IMR-90 (cell line): ENCODE data around the gene MMP21. TPM values are rescaled to one million over a fixed set of nuclear protein-coding genes. Genes with fewer than 3 reads are reported as not detected.

Source experiments
- ATAC-seq: fragments of 200-7000 bp; cut with Tn5 transposase; 2 replicates; pipeline ENCODE4 v1.9.1; 2020; ENCODE audit warnings: low read depth, mild to moderate bottlenecking, moderate library complexity
- BruUV-seq: library from RNA; stranded (reverse); fragments of 400-500 nt; replicated peaks from 2 replicates; lab custom pipeline; 2021; lab: Mats Ljungman, UMichigan
- CTCF ChIA-PET: fragments of 300-600 bp; formaldehyde crosslinking; extraction: SDS; loops from one replicate; lab custom pipeline; 2021; ENCODE audit warnings: antibody characterized with exemption; lab: Yijun Ruan, JAX
- POLR2A ChIA-PET: fragments of 300-600 bp; sonication (Branson Sonifier 250); formaldehyde crosslinking; loops from one replicate; lab custom pipeline; 2022; ENCODE audit warnings: antibody characterized with exemption; ENCODE audit not compliant: unreplicated experiment; lab: Charles Lee
- DNase-seq: peaks from one replicate; pipeline ENCODE4 v3.0.0; 2013
- H2AFZ ChIP-seq: replicated peaks from 2 replicates; pipeline ENCODE3; 2013; ENCODE audit warnings: low read length, mild to moderate bottlenecking; ENCODE audit not compliant: poor library complexity
- H2AK5ac ChIP-seq: 2 replicates; pipeline ENCODE4 v1.6.1; 2013; ENCODE audit warnings: low read depth, low read length, inconsistent platforms
- H2AK9ac ChIP-seq: replicated peaks from 2 replicates; pipeline ENCODE3; 2013; ENCODE audit warnings: mild to moderate bottlenecking, low read depth, low read length, moderate library complexity; ENCODE audit not compliant: poor library complexity
- H2BK120ac ChIP-seq: 2 replicates; pipeline ENCODE4 v1.6.1; 2013; ENCODE audit warnings: low read depth, low read length, inconsistent platforms
- H2BK15ac ChIP-seq: 3 replicates; pipeline ENCODE4 v1.6.1; 2013; ENCODE audit warnings: low read depth, low read length, inconsistent platforms
- H2BK20ac ChIP-seq: 2 replicates; pipeline ENCODE4 v1.6.1; 2013; ENCODE audit warnings: low read depth, mild to moderate bottlenecking, inconsistent platforms, low read length, moderate library complexity
- H2BK5ac ChIP-seq: 2 replicates; pipeline ENCODE4 v1.6.1; 2013; ENCODE audit warnings: mild to moderate bottlenecking, low read depth, low read length, inconsistent platforms; ENCODE audit not compliant: poor library complexity, severe bottlenecking
- H3K14ac ChIP-seq: replicated peaks from 2 replicates; pipeline ENCODE4 v1.6.1; 2013; ENCODE audit warnings: low read depth, low read length, inconsistent platforms
- H3K18ac ChIP-seq: 2 replicates; pipeline ENCODE4 v1.6.1; 2013; ENCODE audit warnings: low read depth, low read length, control low read depth
- H3K23ac ChIP-seq: 2 replicates; pipeline ENCODE4 v1.6.1; 2013; ENCODE audit warnings: low read depth, low read length, inconsistent platforms
- H3K27ac ChIP-seq: 2 replicates; pipeline ENCODE4 v1.5.1; 2013; ENCODE audit warnings: mild to moderate bottlenecking, control low read depth, low read length; ENCODE audit not compliant: insufficient read depth
- H3K27me3 ChIP-seq: 2 replicates; pipeline ENCODE4 v1.6.1; 2013; ENCODE audit warnings: low read length; ENCODE audit not compliant: control insufficient read depth, insufficient read depth
- H3K36me3 ChIP-seq: 2 replicates; pipeline ENCODE4 v1.6.1; 2013; ENCODE audit warnings: low read length, mixed read lengths; ENCODE audit not compliant: control insufficient read depth, insufficient read depth
- H3K4ac ChIP-seq: 2 replicates; pipeline ENCODE4 v1.6.1; 2013; ENCODE audit warnings: low read depth, low read length, inconsistent platforms
- H3K4me1 ChIP-seq: 2 replicates; pipeline ENCODE4 v1.6.1; 2013; ENCODE audit warnings: low read length, mixed read lengths; ENCODE audit not compliant: control insufficient read depth, insufficient read depth
- H3K4me2 ChIP-seq: 2 replicates; pipeline ENCODE4 v1.6.1; 2013; ENCODE audit warnings: low read depth, mild to moderate bottlenecking, control low read depth, low read length, moderate library complexity
- H3K4me3 ChIP-seq: 2 replicates; pipeline ENCODE4 v1.5.1; 2013; ENCODE audit warnings: low read depth, mild to moderate bottlenecking, control low read depth, low read length, moderate library complexity; ENCODE audit not compliant: insufficient read depth
- H3K56ac ChIP-seq: 2 replicates; pipeline ENCODE4 v1.6.1; 2013; ENCODE audit warnings: low read length, inconsistent platforms; ENCODE audit not compliant: insufficient read depth; ENCODE audit errors: extremely low read depth
- H3K79me1 ChIP-seq, 2 experiments: 2 replicates each; pipeline ENCODE4 v1.6.1; 2013; ENCODE audit warnings: low read length in 2 of 2, inconsistent platforms in 1 of 2, low read depth in 1 of 2
- H3K9ac ChIP-seq: 2 replicates; pipeline ENCODE4 v1.6.1; 2013; ENCODE audit warnings: low read depth, low read length, control low read depth
- H3K9me1 ChIP-seq: 2 replicates; pipeline ENCODE4 v1.6.1; 2013; ENCODE audit warnings: low read length, inconsistent platforms; ENCODE audit not compliant: insufficient read depth
- H3K9me3 ChIP-seq: 2 replicates; pipeline ENCODE4 v1.6.1; 2013; ENCODE audit warnings: low read length; ENCODE audit not compliant: control insufficient read depth, insufficient read depth
- H4K20me1 ChIP-seq: 2 replicates; pipeline ENCODE4 v1.6.1; 2013; ENCODE audit warnings: low read length, inconsistent platforms; ENCODE audit not compliant: insufficient read depth
- H4K5ac ChIP-seq: 2 replicates; pipeline ENCODE4 v1.6.1; 2013; ENCODE audit warnings: mild to moderate bottlenecking, low read depth, low read length, control low read depth
- H4K8ac ChIP-seq, 2 experiments: 2 replicates each; pipeline ENCODE4 v1.6.1; 2013; ENCODE audit warnings: low read depth in 2 of 2, low read length in 2 of 2, control low read depth in 1 of 2, inconsistent platforms in 1 of 2
- H4K91ac ChIP-seq: 2 replicates; pipeline ENCODE4 v1.6.1; 2013; ENCODE audit warnings: low read depth, low read length, inconsistent platforms; ENCODE audit not compliant: insufficient read depth
- BHLHE40 ChIP-seq: fragments of 150-350 bp; IDR thresholded peaks from 2 replicates; pipeline ENCODE4 v1.6.1; 2016; ENCODE audit warnings: mild to moderate bottlenecking, low read depth, low read length
- CEBPB ChIP-seq: IDR thresholded peaks from 2 replicates; pipeline ENCODE4 v1.6.1; 2012; ENCODE audit warnings: low read depth, low read length, improper control_type of control experiment
- CHD1 ChIP-seq: IDR thresholded peaks from 2 replicates; pipeline ENCODE4 v1.6.1; 2012; ENCODE audit warnings: low read depth, low read length, improper control_type of control experiment
- FOS ChIP-seq: fragments of 150-350 bp; IDR thresholded peaks from 2 replicates; pipeline ENCODE4 v1.6.1; 2016; ENCODE audit warnings: low read depth, low read length
- MAFK ChIP-seq: IDR thresholded peaks from 2 replicates; pipeline ENCODE4 v1.6.1; 2012; ENCODE audit warnings: low read depth, low read length, improper control_type of control experiment
- MXI1 ChIP-seq: IDR thresholded peaks from 2 replicates; pipeline ENCODE4 v1.6.1; 2012; ENCODE audit warnings: low read depth, mild to moderate bottlenecking, low read length, moderate library complexity, borderline replicate concordance
- NFE2L2 ChIP-seq: fragments of 150-350 bp; IDR thresholded peaks from 2 replicates; pipeline ENCODE4 v1.6.1; 2016; ENCODE audit warnings: low read depth, mild to moderate bottlenecking, low read length
- RAD21 ChIP-seq: IDR thresholded peaks from 2 replicates; pipeline ENCODE4 v1.6.1; 2012; ENCODE audit warnings: low read length, improper control_type of control experiment
- RCOR1 ChIP-seq: IDR thresholded peaks from 2 replicates; pipeline ENCODE4 v1.6.1; 2012; ENCODE audit warnings: mild to moderate bottlenecking, low read length, improper control_type of control experiment; ENCODE audit not compliant: insufficient replicate concordance
- RFX5 ChIP-seq: IDR thresholded peaks from 2 replicates; pipeline ENCODE4 v1.8.0; 2012; ENCODE audit warnings: low read depth, mild to moderate bottlenecking, low read length, moderate library complexity
- WGBS, 2 experiments: methylation state at CpG; one replicate each; pipeline versions ENCODE4 v1.1.5 to v1.1.7; 2013; ENCODE audit warnings: missing lambda C conversion rate in 2 of 2; ENCODE audit not compliant: insufficient read length in 1 of 2; ENCODE audit errors: extremely low coverage in 2 of 2; 5-methylcytosine and 5-hydroxymethylcytosine counted together
- dilution Hi-C: fragments of 300-500 bp; cut with HindIII; formaldehyde crosslinking; loops from one replicate; pipeline ENCODE4 v1.14.3; 2018; ENCODE audit warnings: low sequenced_read_pairs; ENCODE audit not compliant: unreplicated experiment
- in situ Hi-C: fragments of 300-500 bp; cut with MboI; formaldehyde crosslinking; loops from 3 replicates; pipeline ENCODE4 v1.14.3; 2019; ENCODE audit warnings: low sequenced_read_pairs, inconsistent platforms, mixed read lengths
- intact Hi-C: fragments of 100-400 bp; cut with micrococcal nuclease; formaldehyde crosslinking; loops from 2 replicates; pipeline ENCODE4 v1.10.0; 2022
- polyA plus RNA-seq, 3 experiments: library from polyadenylated mRNA; depleted of rRNA; stranded (reverse); fragments of >200 nt; gene quantifications; 2 replicates each; pipeline ENCODE4 v1.2.3, GENCODE V29; 2012; ENCODE audit warnings: low replicate concordance in 1 of 3
- total RNA-seq: library from RNA; depleted of rRNA; stranded (reverse); fragments of >200 nt; gene quantifications from 2 replicates; pipeline ENCODE4 v1.2.3, GENCODE V29; 2012
- TF ChIP-seq, protein P1 (sequence below): conservative IDR thresholded peaks from 2 replicates; pipeline ENCODE4 v1.5.1; 2012; ENCODE audit warnings: mild to moderate bottlenecking, low read depth, low read length, improper control_type of control experiment
- TF ChIP-seq, protein P2 (sequence below): fragments of 150-350 bp; IDR thresholded peaks from 2 replicates; pipeline ENCODE4 v1.6.1; 2017; ENCODE audit warnings: mild to moderate bottlenecking, antibody characterized with exemption, low read length, low read depth
- TF ChIP-seq, protein P3 (sequence below): fragments of 150-350 bp; IDR thresholded peaks from 2 replicates; pipeline ENCODE4 v1.6.1; 2016; ENCODE audit warnings: low read depth, mild to moderate bottlenecking, low read length, moderate library complexity, borderline replicate concordance

Gene MMP21
- total and polyA plus RNA-seq, 2 of the 4 experiments (the other 2 are of a cell fraction): not detected

DNA sequence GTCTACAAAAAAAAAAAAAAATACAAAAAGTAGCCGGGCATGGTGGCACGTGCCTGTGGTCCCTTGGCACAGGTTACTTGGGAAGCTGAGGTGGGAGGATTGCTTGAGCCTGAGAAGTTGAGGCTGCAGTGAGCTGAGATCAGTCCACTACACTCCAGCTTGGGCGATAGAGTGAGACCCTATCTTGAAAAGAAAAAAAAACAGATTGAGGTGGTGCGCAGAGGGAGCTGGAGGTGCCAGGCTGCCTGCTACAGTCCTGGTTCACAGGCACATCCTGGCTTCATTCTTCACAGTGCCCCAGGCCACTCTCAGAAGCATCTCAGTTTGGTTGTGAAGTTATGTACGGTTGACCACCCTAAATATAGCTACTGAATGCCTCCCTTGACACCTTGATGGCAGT lies 4.8 kb downstream of the MMP21 start:
- H3K4me1 ChIP-seq: no peaks in the 10 kb centered on the region
- CTCF ChIA-PET: no interaction called here
- H3K9me3 ChIP-seq: no peaks in the 10 kb centered on the region
- ATAC-seq (no peak), DNase-seq (no peak)
- no CpG with 5 or more reads among the region's 5 CpGs for WGBS, 2 experiments
- in situ Hi-C loops (no loop called here), intact Hi-C loops (no loop called here), dilution Hi-C loops (no loop called here)
- H3K36me3 ChIP-seq: peaks cover 5% of the 10 kb centered on the region
- no TSS peak for BruUV-seq
- no peaks in the 10 kb centered on the region for H3K9me1 ChIP-seq
- H3K14ac ChIP-seq: no peak overlapping the region
- TF ChIP-seq, protein P1, sequence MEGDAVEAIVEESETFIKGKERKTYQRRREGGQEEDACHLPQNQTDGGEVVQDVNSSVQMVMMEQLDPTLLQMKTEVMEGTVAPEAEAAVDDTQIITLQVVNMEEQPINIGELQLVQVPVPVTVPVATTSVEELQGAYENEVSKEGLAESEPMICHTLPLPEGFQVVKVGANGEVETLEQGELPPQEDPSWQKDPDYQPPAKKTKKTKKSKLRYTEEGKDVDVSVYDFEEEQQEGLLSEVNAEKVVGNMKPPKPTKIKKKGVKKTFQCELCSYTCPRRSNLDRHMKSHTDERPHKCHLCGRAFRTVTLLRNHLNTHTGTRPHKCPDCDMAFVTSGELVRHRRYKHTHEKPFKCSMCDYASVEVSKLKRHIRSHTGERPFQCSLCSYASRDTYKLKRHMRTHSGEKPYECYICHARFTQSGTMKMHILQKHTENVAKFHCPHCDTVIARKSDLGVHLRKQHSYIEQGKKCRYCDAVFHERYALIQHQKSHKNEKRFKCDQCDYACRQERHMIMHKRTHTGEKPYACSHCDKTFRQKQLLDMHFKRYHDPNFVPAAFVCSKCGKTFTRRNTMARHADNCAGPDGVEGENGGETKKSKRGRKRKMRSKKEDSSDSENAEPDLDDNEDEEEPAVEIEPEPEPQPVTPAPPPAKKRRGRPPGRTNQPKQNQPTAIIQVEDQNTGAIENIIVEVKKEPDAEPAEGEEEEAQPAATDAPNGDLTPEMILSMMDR: no peak
- TF ChIP-seq BHLHE40: no peak
- TF ChIP-seq RAD21: no peak
- no peak for TF ChIP-seq CHD1
- no peak for TF ChIP-seq RCOR1
- TF ChIP-seq CEBPB: no peak
- no peak for TF ChIP-seq RFX5
- TF ChIP-seq, protein P2, sequence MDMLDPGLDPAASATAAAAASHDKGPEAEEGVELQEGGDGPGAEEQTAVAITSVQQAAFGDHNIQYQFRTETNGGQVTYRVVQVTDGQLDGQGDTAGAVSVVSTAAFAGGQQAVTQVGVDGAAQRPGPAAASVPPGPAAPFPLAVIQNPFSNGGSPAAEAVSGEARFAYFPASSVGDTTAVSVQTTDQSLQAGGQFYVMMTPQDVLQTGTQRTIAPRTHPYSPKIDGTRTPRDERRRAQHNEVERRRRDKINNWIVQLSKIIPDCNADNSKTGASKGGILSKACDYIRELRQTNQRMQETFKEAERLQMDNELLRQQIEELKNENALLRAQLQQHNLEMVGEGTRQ: no peak
- no peak for TF ChIP-seq MAFK
- TF ChIP-seq NFE2L2: no peak
- TF ChIP-seq FOS: no peak
- TF ChIP-seq, protein P3, sequence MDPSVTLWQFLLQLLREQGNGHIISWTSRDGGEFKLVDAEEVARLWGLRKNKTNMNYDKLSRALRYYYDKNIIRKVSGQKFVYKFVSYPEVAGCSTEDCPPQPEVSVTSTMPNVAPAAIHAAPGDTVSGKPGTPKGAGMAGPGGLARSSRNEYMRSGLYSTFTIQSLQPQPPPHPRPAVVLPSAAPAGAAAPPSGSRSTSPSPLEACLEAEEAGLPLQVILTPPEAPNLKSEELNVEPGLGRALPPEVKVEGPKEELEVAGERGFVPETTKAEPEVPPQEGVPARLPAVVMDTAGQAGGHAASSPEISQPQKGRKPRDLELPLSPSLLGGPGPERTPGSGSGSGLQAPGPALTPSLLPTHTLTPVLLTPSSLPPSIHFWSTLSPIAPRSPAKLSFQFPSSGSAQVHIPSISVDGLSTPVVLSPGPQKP: no peak
- no peak for TF ChIP-seq MXI1
- H3K18ac ChIP-seq: no peak overlapping the region
- H3K27me3 ChIP-seq: peaks cover 2% of the 10 kb centered on the region; the same call in 1 of the 2 replicates
- no peak overlapping the region for H2BK120ac ChIP-seq
- no peak overlapping the region for H2BK20ac ChIP-seq
- H3K9ac ChIP-seq: no peak overlapping the region
- H3K4me3 ChIP-seq: no peak overlapping the region
- no peak overlapping the region for H3K23ac ChIP-seq
- no peak overlapping the region for H2BK5ac ChIP-seq
- no peak overlapping the region for H3K4ac ChIP-seq
- no peak overlapping the region for H4K8ac ChIP-seq
- POLR2A ChIA-PET: no interaction called here
- no peak overlapping the region for H2AK5ac ChIP-seq
- H2BK15ac ChIP-seq: no peak overlapping the region
- H3K56ac ChIP-seq: no peak overlapping the region
- no peak overlapping the region for H4K91ac ChIP-seq
- no peak overlapping the region for H2AK9ac ChIP-seq
- no peaks in the 10 kb centered on the region for H4K20me1 ChIP-seq
- no peak overlapping the region for H3K27ac ChIP-seq
- no peak overlapping the region for H4K5ac ChIP-seq
- H3K4me2 ChIP-seq: no peak overlapping the region
- H3K79me1 ChIP-seq: no peaks in the 10 kb centered on the region
- no peak overlapping the region for H2AFZ ChIP-seq
